IMR-90 (cell line): ENCODE data around the gene JSRP1. TPM values are rescaled to one million over a fixed set of nuclear protein-coding genes. Genes with fewer than 3 reads are reported as not detected.

Experiments used
- ATAC-seq: fragments of 200-7000 bp; cut with Tn5 transposase; 2 replicates; pipeline ENCODE4 v1.9.1; 2020; ENCODE audit warnings: low read depth, mild to moderate bottlenecking, moderate library complexity
- BruUV-seq: library from RNA; stranded (reverse); fragments of 400-500 nt; replicated peaks from 2 replicates; lab custom pipeline; 2021; lab: Mats Ljungman, UMichigan
- CTCF ChIA-PET: fragments of 300-600 bp; formaldehyde crosslinking; extraction: SDS; loops from one replicate; lab custom pipeline; 2021; ENCODE audit warnings: antibody characterized with exemption; lab: Yijun Ruan, JAX
- POLR2A ChIA-PET: fragments of 300-600 bp; sonication (Branson Sonifier 250); formaldehyde crosslinking; loops from one replicate; lab custom pipeline; 2022; ENCODE audit warnings: antibody characterized with exemption; ENCODE audit not compliant: unreplicated experiment; lab: Charles Lee
- DNase-seq: peaks from one replicate; pipeline ENCODE4 v3.0.0; 2013
- H2AFZ ChIP-seq: replicated peaks from 2 replicates; pipeline ENCODE3; 2013; ENCODE audit warnings: low read length, mild to moderate bottlenecking; ENCODE audit not compliant: poor library complexity
- H2AK5ac ChIP-seq: 2 replicates; pipeline ENCODE4 v1.6.1; 2013; ENCODE audit warnings: low read depth, low read length, inconsistent platforms
- H2AK9ac ChIP-seq: replicated peaks from 2 replicates; pipeline ENCODE3; 2013; ENCODE audit warnings: mild to moderate bottlenecking, low read depth, low read length, moderate library complexity; ENCODE audit not compliant: poor library complexity
- H2BK120ac ChIP-seq: 2 replicates; pipeline ENCODE4 v1.6.1; 2013; ENCODE audit warnings: low read depth, low read length, inconsistent platforms
- H2BK15ac ChIP-seq: 3 replicates; pipeline ENCODE4 v1.6.1; 2013; ENCODE audit warnings: low read depth, low read length, inconsistent platforms
- H2BK20ac ChIP-seq: 2 replicates; pipeline ENCODE4 v1.6.1; 2013; ENCODE audit warnings: low read depth, mild to moderate bottlenecking, inconsistent platforms, low read length, moderate library complexity
- H2BK5ac ChIP-seq: 2 replicates; pipeline ENCODE4 v1.6.1; 2013; ENCODE audit warnings: mild to moderate bottlenecking, low read depth, low read length, inconsistent platforms; ENCODE audit not compliant: poor library complexity, severe bottlenecking
- H3K14ac ChIP-seq: replicated peaks from 2 replicates; pipeline ENCODE4 v1.6.1; 2013; ENCODE audit warnings: low read depth, low read length, inconsistent platforms
- H3K18ac ChIP-seq: 2 replicates; pipeline ENCODE4 v1.6.1; 2013; ENCODE audit warnings: low read depth, low read length, control low read depth
- H3K23ac ChIP-seq: 2 replicates; pipeline ENCODE4 v1.6.1; 2013; ENCODE audit warnings: low read depth, low read length, inconsistent platforms
- H3K27ac ChIP-seq: 2 replicates; pipeline ENCODE4 v1.5.1; 2013; ENCODE audit warnings: mild to moderate bottlenecking, control low read depth, low read length; ENCODE audit not compliant: insufficient read depth
- H3K27me3 ChIP-seq: 2 replicates; pipeline ENCODE4 v1.6.1; 2013; ENCODE audit warnings: low read length; ENCODE audit not compliant: control insufficient read depth, insufficient read depth
- H3K36me3 ChIP-seq: 2 replicates; pipeline ENCODE4 v1.6.1; 2013; ENCODE audit warnings: low read length, mixed read lengths; ENCODE audit not compliant: control insufficient read depth, insufficient read depth
- H3K4ac ChIP-seq: 2 replicates; pipeline ENCODE4 v1.6.1; 2013; ENCODE audit warnings: low read depth, low read length, inconsistent platforms
- H3K4me1 ChIP-seq: 2 replicates; pipeline ENCODE4 v1.6.1; 2013; ENCODE audit warnings: low read length, mixed read lengths; ENCODE audit not compliant: control insufficient read depth, insufficient read depth
- H3K4me2 ChIP-seq: 2 replicates; pipeline ENCODE4 v1.6.1; 2013; ENCODE audit warnings: low read depth, mild to moderate bottlenecking, control low read depth, low read length, moderate library complexity
- H3K4me3 ChIP-seq: 2 replicates; pipeline ENCODE4 v1.5.1; 2013; ENCODE audit warnings: low read depth, mild to moderate bottlenecking, control low read depth, low read length, moderate library complexity; ENCODE audit not compliant: insufficient read depth
- H3K56ac ChIP-seq: 2 replicates; pipeline ENCODE4 v1.6.1; 2013; ENCODE audit warnings: low read length, inconsistent platforms; ENCODE audit not compliant: insufficient read depth; ENCODE audit errors: extremely low read depth
- H3K79me1 ChIP-seq, 2 experiments: 2 replicates each; pipeline ENCODE4 v1.6.1; 2013; ENCODE audit warnings: low read length in 2 of 2, inconsistent platforms in 1 of 2, low read depth in 1 of 2
- H3K9ac ChIP-seq: 2 replicates; pipeline ENCODE4 v1.6.1; 2013; ENCODE audit warnings: low read depth, low read length, control low read depth
- H3K9me1 ChIP-seq: 2 replicates; pipeline ENCODE4 v1.6.1; 2013; ENCODE audit warnings: low read length, inconsistent platforms; ENCODE audit not compliant: insufficient read depth
- H3K9me3 ChIP-seq: 2 replicates; pipeline ENCODE4 v1.6.1; 2013; ENCODE audit warnings: low read length; ENCODE audit not compliant: control insufficient read depth, insufficient read depth
- H4K20me1 ChIP-seq: 2 replicates; pipeline ENCODE4 v1.6.1; 2013; ENCODE audit warnings: low read length, inconsistent platforms; ENCODE audit not compliant: insufficient read depth
- H4K5ac ChIP-seq: 2 replicates; pipeline ENCODE4 v1.6.1; 2013; ENCODE audit warnings: mild to moderate bottlenecking, low read depth, low read length, control low read depth
- H4K8ac ChIP-seq, 2 experiments: 2 replicates each; pipeline ENCODE4 v1.6.1; 2013; ENCODE audit warnings: low read depth in 2 of 2, low read length in 2 of 2, control low read depth in 1 of 2, inconsistent platforms in 1 of 2
- H4K91ac ChIP-seq: 2 replicates; pipeline ENCODE4 v1.6.1; 2013; ENCODE audit warnings: low read depth, low read length, inconsistent platforms; ENCODE audit not compliant: insufficient read depth
- MAFK ChIP-seq: IDR thresholded peaks from 2 replicates; pipeline ENCODE4 v1.6.1; 2012; ENCODE audit warnings: low read depth, low read length, improper control_type of control experiment
- USF2 ChIP-seq: fragments of 150-350 bp; IDR thresholded peaks from 2 replicates; pipeline ENCODE4 v1.6.1; 2017; ENCODE audit warnings: mild to moderate bottlenecking, antibody characterized with exemption, low read length, low read depth
- WGBS, 2 experiments: methylation state at CpG; one replicate each; pipeline versions ENCODE4 v1.1.5 to v1.1.7; 2013; ENCODE audit warnings: missing lambda C conversion rate in 2 of 2; ENCODE audit not compliant: insufficient read length in 1 of 2; ENCODE audit errors: extremely low coverage in 2 of 2; 5-methylcytosine and 5-hydroxymethylcytosine counted together
- dilution Hi-C: fragments of 300-500 bp; cut with HindIII; formaldehyde crosslinking; loops from one replicate; pipeline ENCODE4 v1.14.3; 2018; ENCODE audit warnings: low sequenced_read_pairs; ENCODE audit not compliant: unreplicated experiment
- in situ Hi-C: fragments of 300-500 bp; cut with MboI; formaldehyde crosslinking; loops from 3 replicates; pipeline ENCODE4 v1.14.3; 2019; ENCODE audit warnings: low sequenced_read_pairs, inconsistent platforms, mixed read lengths
- intact Hi-C: fragments of 100-400 bp; cut with micrococcal nuclease; formaldehyde crosslinking; loops from 2 replicates; pipeline ENCODE4 v1.10.0; 2022
- polyA plus RNA-seq, 3 experiments: library from polyadenylated mRNA; depleted of rRNA; stranded (reverse); fragments of >200 nt; gene quantifications; 2 replicates each; pipeline ENCODE4 v1.2.3, GENCODE V29; 2012; ENCODE audit warnings: low replicate concordance in 1 of 3
- total RNA-seq: library from RNA; depleted of rRNA; stranded (reverse); fragments of >200 nt; gene quantifications from 2 replicates; pipeline ENCODE4 v1.2.3, GENCODE V29; 2012

Gene JSRP1
- total and polyA plus RNA-seq, 2 of the 4 experiments (the other 2 are of a cell fraction), result not detected

GRCh38 chr19:2225415-2226050, 30.7 kb downstream of the JSRP1 start:
- H3K79me1 ChIP-seq, result peaks cover 9 to 14% of the 10 kb centered on the region in 2 experiments
- no peak overlapping the region for H4K91ac ChIP-seq
- no peak overlapping the region for H3K9ac ChIP-seq
- CTCF ChIA-PET, result no interaction called here
- H3K56ac ChIP-seq, result no peak overlapping the region
- no peak overlapping the region for H4K8ac ChIP-seq
- no peaks in the 10 kb centered on the region for H3K27me3 ChIP-seq
- ATAC-seq (no peak), DNase-seq (no peak)
- no peak overlapping the region for H3K23ac ChIP-seq
- intact Hi-C loops, result no loop called here
- no peak overlapping the region for H3K27ac ChIP-seq
- no peaks in the 10 kb centered on the region for H3K4me1 ChIP-seq
- H3K14ac ChIP-seq, result no peak overlapping the region
- H3K4me3 ChIP-seq, result no peak overlapping the region
- no peak overlapping the region for H2BK120ac ChIP-seq
- in situ Hi-C loops, result no loop called here
- WGBS, 2 experiments, result 95% methylated on average over 24 of the region's 32 CpGs; no CpG with 5 or more reads in 1 of the 2 experiments
- H2BK20ac ChIP-seq, result no peak overlapping the region
- H4K5ac ChIP-seq, result no peak overlapping the region
- H2AK5ac ChIP-seq, result no peak overlapping the region
- H4K20me1 ChIP-seq, result peaks cover 12% of the 10 kb centered on the region
- H3K9me3 ChIP-seq, result no peaks in the 10 kb centered on the region
- no peak overlapping the region for H2AFZ ChIP-seq
- no peak overlapping the region for H2AK9ac ChIP-seq
- TF ChIP-seq USF2 (no peak), MAFK (peak; percentile 94)
- H2BK5ac ChIP-seq, result no peak overlapping the region
- no peaks in the 10 kb centered on the region for H3K9me1 ChIP-seq
- BruUV-seq, result no TSS peak
- no peak overlapping the region for H3K4me2 ChIP-seq
- dilution Hi-C loops, result no loop called here
- POLR2A ChIA-PET, result no interaction called here
- H2BK15ac ChIP-seq, result no peak overlapping the region
- H3K36me3 ChIP-seq, result peaks cover 73% of the 10 kb centered on the region
- H3K4ac ChIP-seq, result no peak overlapping the region
- no peak overlapping the region for H3K18ac ChIP-seq
